Tibial nerve (tissue), 4 donors: ENCODE data around the gene TBX1. TPM values are rescaled to one million over a fixed set of nuclear protein-coding genes. Genes with fewer than 3 reads are reported as not detected.

Experiments used
- DNase-seq, 2 donors: peaks; one replicate each; pipeline ENCODE4 v3.0.0-alpha.2; 2019; ENCODE audit warnings: low spot score in 2 of 2
- H3K27ac ChIP-seq, 4 donors: fragments of 200-600 bp; sonication (generic) in 3 of 4; one replicate each; pipeline ENCODE4 v1.5.1; 2017 to 2019; ENCODE audit warnings: mild to moderate bottlenecking in 1 of 4
- H3K27me3 ChIP-seq, 2 donors: fragments of 200-600 bp; sonication (generic) in 1 of 2; one replicate each; pipeline versions ENCODE4 v1.5.1 to v1.6.0; 2017 to 2019
- H3K36me3 ChIP-seq, 3 donors: fragments of 200-600 bp; sonication (generic); one replicate each; pipeline ENCODE4 v1.5.1; 2018 to 2019
- H3K4me1 ChIP-seq, 4 donors: fragments of 200-600 bp; sonication (generic) in 3 of 4; one replicate each; pipeline ENCODE4 v1.5.1; 2017 to 2019
- H3K4me3 ChIP-seq, 4 donors: fragments of 200-600 bp; sonication (generic) in 3 of 4; one replicate each; pipeline ENCODE4 v1.5.1; 2017 to 2019; ENCODE audit warnings: mild to moderate bottlenecking in 1 of 4, moderate library complexity in 1 of 4
- H3K9me3 ChIP-seq, 4 donors: fragments of 200-600 bp; sonication (generic) in 3 of 4; one replicate each; pipeline ENCODE4 v1.5.1; 2017 to 2019
- CTCF ChIP-seq, 5 experiments: fragments of 200-600 bp in 3 of 5; fragments of 450-650 bp in 2 of 5; sonication (generic) in 3 of 5; IDR thresholded peaks; one replicate each; pipeline ENCODE4 v1.5.1; 2016 to 2019; ENCODE audit warnings: antibody characterized with exemption in 5 of 5, mild to moderate bottlenecking in 3 of 5, moderate library complexity in 2 of 5
- EP300 ChIP-seq, 2 donors: sonication (generic); formaldehyde crosslinking; IDR thresholded peaks; one replicate each; pipeline ENCODE4 v1.6.1; 2017; ENCODE audit warnings: antibody characterized with exemption in 2 of 2, mild to moderate bottlenecking in 1 of 2
- POLR2A ChIP-seq, 2 donors: fragments of 450-650 bp; IDR thresholded peaks; one replicate each; pipeline ENCODE4 v1.6.1; 2017; ENCODE audit warnings: antibody characterized with exemption in 2 of 2, mild to moderate bottlenecking in 2 of 2, moderate library complexity in 2 of 2
- WGBS, 2 donors: methylation state at CpG; one replicate each; pipeline ENCODE4 v1.1.5; 2018; 5-methylcytosine and 5-hydroxymethylcytosine counted together
- total RNA-seq, 4 donors: library from RNA; depleted of rRNA; stranded (reverse); fragments of >200 nt; gene quantifications; one replicate each; pipeline ENCODE4 v1.1.0, GENCODE V29; 2016

The TBX1 gene
- total RNA-seq, 4 donors from 2014 or later = 0.42 to 3.6 (median 2.6) TPM

DNA sequence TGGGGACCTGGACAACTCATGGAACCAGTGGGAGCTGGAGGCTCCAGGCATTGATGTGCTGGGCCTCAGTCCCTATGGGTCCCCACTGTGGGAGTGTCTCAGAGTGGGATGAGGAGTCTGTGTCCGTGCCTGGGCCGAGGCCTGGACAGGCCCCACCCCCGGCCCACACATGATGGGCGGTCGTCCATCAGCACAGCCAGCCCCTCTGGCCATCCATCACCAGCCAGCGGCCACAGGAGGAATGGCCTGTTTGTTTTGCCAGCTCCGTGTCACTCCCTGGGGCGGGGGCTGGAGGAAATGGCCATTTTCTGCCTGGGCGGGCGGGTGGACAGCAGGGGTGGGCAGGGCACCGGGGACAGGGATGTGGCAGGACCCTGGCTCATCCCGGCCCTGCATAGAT is 13.0 kb upstream of the TBX1 start:
- no peaks in the 10 kb centered on the region for H3K36me3 ChIP-seq
- H3K27me3 ChIP-seq = no peaks in the 10 kb centered on the region
- no peaks in the 10 kb centered on the region for H3K9me3 ChIP-seq
- no peak overlapping the region for H3K4me3 ChIP-seq
- no peak for DNase-seq
- H3K4me1 ChIP-seq = no peaks in the 10 kb centered on the region
- no peak overlapping the region for H3K27ac ChIP-seq
- TF ChIP-seq POLR2A (IDR thresholded peaks at IDR 0.05) (no peak), CTCF (IDR thresholded peaks at IDR 0.05) (no peak), EP300 (IDR thresholded peaks at IDR 0.05) (no peak)
- WGBS, 2 donors = 74 to 83% methylated on average over 1 to 7 of the region's 12 CpGs

GRCh38 chr22:19748139-19748538 is 12.4 kb upstream of the TBX1 start:
- H3K27ac ChIP-seq = no peak overlapping the region
- H3K27me3 ChIP-seq = no peaks in the 10 kb centered on the region
- whole genome bisulfite sequencing, 2 donors = 70 to 74% methylated on average over 3 to 4 of the region's 4 CpGs
- H3K9me3 ChIP-seq = no peaks in the 10 kb centered on the region
- H3K4me3 ChIP-seq = no peak overlapping the region
- no peak for DNase-seq
- H3K36me3 ChIP-seq = no peaks in the 10 kb centered on the region
- TF ChIP-seq CTCF (IDR thresholded peaks at IDR 0.05) (no peak), POLR2A (IDR thresholded peaks at IDR 0.05) (no peak), EP300 (IDR thresholded peaks at IDR 0.05) (no peak)
- H3K4me1 ChIP-seq = no peaks in the 10 kb centered on the region

DNA sequence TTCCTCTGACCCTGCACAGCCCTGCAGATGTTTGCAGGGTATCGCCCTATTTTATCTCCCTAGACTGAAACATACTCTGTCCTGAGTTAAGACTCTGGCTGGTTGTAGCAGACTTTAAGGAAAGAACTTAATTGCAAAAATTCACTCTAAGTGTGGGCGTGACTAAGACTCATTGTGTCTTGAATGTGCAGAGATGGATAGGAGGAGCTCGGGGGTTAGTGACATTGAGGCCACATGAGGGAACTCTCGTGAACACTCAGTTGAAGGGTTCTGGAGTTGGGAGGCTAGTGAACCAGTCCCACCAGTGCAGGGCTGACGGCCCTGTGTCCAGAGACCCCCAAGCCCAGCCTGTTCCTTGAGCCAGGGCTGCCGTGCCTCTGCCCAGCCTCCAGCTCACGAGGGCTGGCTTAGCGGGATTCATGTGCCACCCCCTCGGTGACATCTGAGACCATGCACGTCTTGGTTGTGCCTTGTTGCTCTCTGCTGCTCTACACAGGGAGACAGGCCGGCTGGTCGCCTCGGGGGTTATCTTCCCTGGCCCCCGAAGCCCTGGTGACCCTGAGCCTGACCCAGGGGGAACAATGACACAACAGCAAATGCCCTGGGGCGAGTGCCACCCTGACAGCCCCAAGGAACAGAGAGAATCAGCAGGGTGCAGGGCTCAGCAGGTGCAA is 11.4 kb upstream of the TBX1 start:
- no peak overlapping the region for H3K4me3 ChIP-seq
- 59 to 60% methylated on average over 5 to 11 of the region's 15 CpGs for WGBS, 2 donors

GRCh38 chr22:19749876-19750275 is 10.7 kb upstream of the TBX1 start:
- Histone ChIP-seq H3K4me1 (peaks cover 0 to 5% (median 0%) of the 10 kb centered on the region in 4 donors), H3K9me3 (no peaks in the 10 kb centered on the region), H3K27ac (no peak overlapping the region), H3K4me3 (no peak overlapping the region), H3K36me3 (no peaks in the 10 kb centered on the region), H3K27me3 (peaks cover 0 to 15% of the 10 kb centered on the region in 2 donors)
- DNase-seq = no peak
- 81 to 84% methylated on average over 7 to 11 of the region's 12 CpGs for WGBS, 2 donors
- TF ChIP-seq POLR2A (IDR thresholded peaks at IDR 0.05) (no peak), CTCF (IDR thresholded peaks at IDR 0.05) (no peak), EP300 (IDR thresholded peaks at IDR 0.05) (no peak)

More for the DNA sequence above, 11.4 kb upstream of the TBX1 start:
- no peaks in the 10 kb centered on the region for H3K36me3 ChIP-seq
- no peak for DNase-seq
- H3K27ac ChIP-seq = no peak overlapping the region
- H3K4me1 ChIP-seq = no peaks in the 10 kb centered on the region
- peaks cover 0 to 7% of the 10 kb centered on the region in 2 donors for H3K27me3 ChIP-seq
- H3K9me3 ChIP-seq = no peaks in the 10 kb centered on the region
- TF ChIP-seq EP300 (IDR thresholded peaks at IDR 0.05) = no peak
- TF ChIP-seq POLR2A (IDR thresholded peaks at IDR 0.05) = no peak
- TF ChIP-seq CTCF (IDR thresholded peaks at IDR 0.05) = no peak

- Histone ChIP-seq H3K4me3 (no peak overlapping the region), H3K9me3 (no peaks in the 10 kb centered on the region), H3K27ac (no peak overlapping the region), H3K4me1 (peaks cover 0 to 14% (median 4%) of the 10 kb centered on the region in 4 donors), H3K36me3 (no peaks in the 10 kb centered on the region), H3K27me3 (peaks cover 0 to 24% of the 10 kb centered on the region in 2 donors)
- WGBS, 2 donors = 60 to 73% methylated on average over 25 to 27 of the region's 27 CpGs
- DNase-seq = no peak
- TF ChIP-seq POLR2A (IDR thresholded peaks at IDR 0.05) = no peak
- no peak for TF ChIP-seq CTCF (IDR thresholded peaks at IDR 0.05)
- no peak for TF ChIP-seq EP300 (IDR thresholded peaks at IDR 0.05)
Observed at GRCh38 chr22:19750507-19751490, 9.8 kb upstream of the TBX1 start.
